NCI-H1092 treated with DMSO at 0.1 percent for 48 hours (cell line): ENCODE data around the gene GREM1.

Experiments used
- DNase-seq: peaks from one replicate; lab custom pipeline; 2025; lab: John Stamatoyannopoulos, UW

Gene GREM1

GRCh38 chr15:32694222-32694983, 23.4 kb upstream of the GREM1 start:
- no peak for DNase-seq

- DNase-seq: no peak
Measured at GRCh38 chr15:32698773-32699390, 18.9 kb upstream of the GREM1 start.

GRCh38 chr15:32700501-32701150, 17.2 kb upstream of the GREM1 start:
- DNase-seq: no peak

- no peak for DNase-seq
Measured at GRCh38 chr15:32701863-32702262, 15.9 kb upstream of the GREM1 start.

- peak; percentile 33 for DNase-seq
Measured at GRCh38 chr15:32704395-32704981, 13.3 kb upstream of the GREM1 start.

GRCh38 chr15:32705446-32705845, 12.4 kb upstream of the GREM1 start:
- DNase-seq: no peak

- DNase-seq: no peak
Measured at GRCh38 chr15:32706704-32707103, 11.1 kb upstream of the GREM1 start.

- DNase-seq: no peak
Measured at GRCh38 chr15:32707436-32707835, 10.4 kb upstream of the GREM1 start.

- no peak for DNase-seq
Measured at GRCh38 chr15:32709295-32710033, 8.3 kb upstream of the GREM1 start.

GRCh38 chr15:32715276-32715675, 2.5 kb upstream of the GREM1 start:
- no peak for DNase-seq

- no peak for DNase-seq
Measured at GRCh38 chr15:32716216-32716914, 1.4 kb upstream of the GREM1 start.

- DNase-seq: no peak
Measured at GRCh38 chr15:32716915-32717425, 834 bp upstream of the GREM1 start.

- DNase-seq: no peak
Measured at GRCh38 chr15:32718227-32718820, 520 bp downstream of the GREM1 start.

- peak; percentile 16 for DNase-seq
Measured at GRCh38 chr15:32718821-32719716, 1.3 kb downstream of the GREM1 start.

GRCh38 chr15:32721596-32721995, 3.8 kb downstream of the GREM1 start:
- DNase-seq: no peak

- DNase-seq: no peak
Measured at GRCh38 chr15:32722136-32722535, 4.3 kb downstream of the GREM1 start.

GRCh38 chr15:32723171-32723948, 5.6 kb downstream of the GREM1 start:
- DNase-seq: no peak

- no peak for DNase-seq
Measured at GRCh38 chr15:32729700-32730395, 12.0 kb downstream of the GREM1 start.
